Measurements from ENCODE around the gene CCNO. TPM values are rescaled to one million over a fixed set of nuclear protein-coding genes. Genes with fewer than 3 reads are reported as not detected.

CCNO gene
- total RNA-seq, 6 experiments from 2014 or later, result 0.31 to 0.75 TPM; not detected in 4

DNA sequence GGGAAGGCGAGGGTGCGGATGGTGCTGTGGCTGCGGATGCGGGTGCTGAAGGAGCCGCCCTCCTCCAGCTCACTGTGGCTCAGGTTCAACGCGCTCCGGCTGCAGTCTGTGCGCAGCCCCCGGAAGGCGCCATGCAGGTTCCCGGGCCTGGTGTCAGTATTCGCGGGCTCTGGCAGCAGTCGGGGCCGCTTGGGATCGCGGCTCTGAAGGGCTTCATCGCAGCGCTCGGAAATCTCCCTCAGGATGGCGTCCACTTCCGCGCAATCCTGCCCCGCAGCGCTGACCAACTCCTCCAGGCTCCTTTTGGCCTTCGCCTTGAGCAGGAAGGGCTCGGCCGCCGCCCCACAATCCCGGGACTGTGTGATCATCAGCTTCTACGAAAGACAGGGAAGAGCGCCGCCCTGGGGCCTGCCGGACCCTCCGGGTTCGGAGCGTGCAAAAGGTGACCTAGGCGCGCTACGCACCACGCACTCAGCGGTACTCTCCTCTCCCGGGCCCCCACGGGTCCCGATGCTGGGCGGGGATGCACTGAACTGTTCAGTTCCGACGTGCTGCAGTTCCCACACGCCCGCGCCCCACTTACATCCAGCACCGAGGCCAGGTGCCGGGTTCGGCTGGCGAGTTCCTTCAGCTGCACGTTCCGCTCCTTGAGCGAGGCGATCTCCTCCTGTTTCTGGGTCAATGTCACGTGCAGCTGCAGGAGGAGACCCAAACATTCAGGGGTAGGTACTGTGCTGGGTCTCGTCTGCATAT lies 12.8 kb downstream of the CCNO start:
- intact Hi-C loops (cut with DNase I), result no loop called here
- Histone ChIP-seq H3K4me3 (no peak overlapping the region), H3K9me3 (no peaks in the 10 kb centered on the region)

DNA sequence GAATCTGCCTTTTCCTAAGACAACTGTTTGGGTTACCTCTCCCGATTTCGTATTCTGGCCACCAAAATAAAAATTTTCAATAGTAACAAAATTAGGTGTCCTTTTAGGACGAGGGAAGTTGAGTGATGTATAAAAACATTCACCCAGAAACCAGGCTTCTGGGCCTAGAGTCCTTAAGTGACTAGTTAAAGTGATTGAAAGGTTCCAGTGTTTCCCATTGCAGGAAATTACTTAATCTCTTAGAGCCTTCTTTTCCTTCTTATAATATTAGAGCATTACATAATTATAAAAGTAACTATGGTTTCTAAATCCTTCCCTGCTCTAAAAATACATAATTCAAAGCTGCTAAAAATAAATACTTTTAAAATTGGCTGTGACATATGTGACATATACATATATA lies 13.6 kb downstream of the CCNO start:
- Histone ChIP-seq H3K4me3 (no peak overlapping the region), H3K27me3 (peaks cover 0 to 50% of the 10 kb centered on the region in 2 donors), H3K27ac (no peak overlapping the region), H3K4me1 (peaks cover 0 to 9% (median 0%) of the 10 kb centered on the region in 4 donors), H3K36me3 (no peaks in the 10 kb centered on the region), H3K9me3 (no peaks in the 10 kb centered on the region)
- 80% methylated on average over 3 of the region's 3 CpGs for WGBS (ENCODE audit: insufficient coverage, low coverage, low lambda C conversion rate, missing lambda C conversion rate)
- TF ChIP-seq, protein P1, sequence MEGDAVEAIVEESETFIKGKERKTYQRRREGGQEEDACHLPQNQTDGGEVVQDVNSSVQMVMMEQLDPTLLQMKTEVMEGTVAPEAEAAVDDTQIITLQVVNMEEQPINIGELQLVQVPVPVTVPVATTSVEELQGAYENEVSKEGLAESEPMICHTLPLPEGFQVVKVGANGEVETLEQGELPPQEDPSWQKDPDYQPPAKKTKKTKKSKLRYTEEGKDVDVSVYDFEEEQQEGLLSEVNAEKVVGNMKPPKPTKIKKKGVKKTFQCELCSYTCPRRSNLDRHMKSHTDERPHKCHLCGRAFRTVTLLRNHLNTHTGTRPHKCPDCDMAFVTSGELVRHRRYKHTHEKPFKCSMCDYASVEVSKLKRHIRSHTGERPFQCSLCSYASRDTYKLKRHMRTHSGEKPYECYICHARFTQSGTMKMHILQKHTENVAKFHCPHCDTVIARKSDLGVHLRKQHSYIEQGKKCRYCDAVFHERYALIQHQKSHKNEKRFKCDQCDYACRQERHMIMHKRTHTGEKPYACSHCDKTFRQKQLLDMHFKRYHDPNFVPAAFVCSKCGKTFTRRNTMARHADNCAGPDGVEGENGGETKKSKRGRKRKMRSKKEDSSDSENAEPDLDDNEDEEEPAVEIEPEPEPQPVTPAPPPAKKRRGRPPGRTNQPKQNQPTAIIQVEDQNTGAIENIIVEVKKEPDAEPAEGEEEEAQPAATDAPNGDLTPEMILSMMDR (IDR thresholded peaks at IDR 0.05), result no peak
- TF ChIP-seq POLR2A (IDR thresholded peaks at IDR 0.05), result no peak
- no peak for DNase-seq
- intact Hi-C loops (cut with DNase I), result no loop called here
- ATAC-seq, result no peak

More for the DNA sequence above, 12.8 kb downstream of the CCNO start:
- peaks cover 0 to 9% (median 0%) of the 10 kb centered on the region in 4 donors for H3K4me1 ChIP-seq
- ATAC-seq, result peak in 3 of 4 donors; percentile 25 to 38 (median 26)
- no peak for TF ChIP-seq POLR2A (IDR thresholded peaks at IDR 0.05)
- TF ChIP-seq, protein P1 (IDR thresholded peaks at IDR 0.05), result no peak
- no peak for DNase-seq
- WGBS (ENCODE audit: insufficient coverage, low coverage, low lambda C conversion rate, missing lambda C conversion rate), result 4% methylated on average over 16 of the region's 62 CpGs
- H3K27ac ChIP-seq, result no peak overlapping the region
- no peaks in the 10 kb centered on the region for H3K36me3 ChIP-seq
- peaks cover 0 to 58% of the 10 kb centered on the region in 2 donors for H3K27me3 ChIP-seq

- TF ChIP-seq, protein P1 (IDR thresholded peaks at IDR 0.05), result no peak
- TF ChIP-seq POLR2A (IDR thresholded peaks at IDR 0.05), result no peak
- Histone ChIP-seq H3K27ac (no peak overlapping the region), H3K27me3 (peaks cover 0 to 42% of the 10 kb centered on the region in 2 donors), H3K36me3 (no peaks in the 10 kb centered on the region), H3K9me3 (no peaks in the 10 kb centered on the region), H3K4me3 (no peak overlapping the region), H3K4me1 (peaks cover 0 to 9% (median 0%) of the 10 kb centered on the region in 4 donors)
- DNase-seq (peak in 1 of 3 donors; percentile 73), ATAC-seq (no peak)
- 37% methylated on average over 4 of the region's 4 CpGs for WGBS (ENCODE audit: insufficient coverage, low coverage, low lambda C conversion rate, missing lambda C conversion rate)
- intact Hi-C loops (cut with DNase I), result no loop called here
These were observed 14.4 kb downstream of the CCNO start for GRCh38 chr5:55218967-55219366.

DNA sequence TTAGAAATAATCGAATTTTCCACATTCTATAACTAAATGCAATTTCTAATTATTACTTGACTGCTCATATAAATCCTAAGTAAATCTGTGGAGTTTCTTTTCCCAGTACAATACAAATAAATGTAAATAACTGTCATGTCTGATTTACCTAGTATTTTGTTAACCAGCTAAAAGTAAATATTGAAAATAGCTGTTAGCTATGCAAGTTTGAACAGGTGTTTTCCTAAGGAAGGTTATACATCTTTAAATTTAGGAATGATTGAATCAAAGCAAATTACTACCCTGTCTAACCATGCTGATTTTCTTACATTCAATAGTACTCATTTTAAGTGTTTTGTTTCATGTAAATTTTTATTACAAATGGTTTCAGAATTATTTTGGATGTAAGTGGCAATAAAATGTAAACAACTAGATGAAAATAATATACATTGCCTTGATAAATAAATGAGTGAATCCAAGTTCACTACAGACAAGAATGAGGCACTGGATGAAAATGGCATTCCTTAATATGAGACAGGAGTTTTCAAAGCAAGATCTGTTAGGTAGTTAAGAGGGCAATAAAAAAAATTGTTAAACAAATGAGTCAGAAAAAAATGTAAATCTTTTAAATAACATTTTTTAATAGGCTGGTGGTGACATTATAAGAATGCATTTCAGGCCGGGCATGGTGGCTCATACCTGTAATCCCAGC lies 22.1 kb downstream of the CCNO start:
- no peak for ATAC-seq
- 59% methylated on average over 2 of the region's 2 CpGs for WGBS (ENCODE audit: insufficient coverage, low coverage, low lambda C conversion rate, missing lambda C conversion rate)
- Histone ChIP-seq H3K36me3 (no peaks in the 10 kb centered on the region), H3K4me1 (no peaks in the 10 kb centered on the region), H3K9me3 (no peaks in the 10 kb centered on the region), H3K4me3 (no peak overlapping the region), H3K27ac (no peak overlapping the region), H3K27me3 (no peaks in the 10 kb centered on the region)
- TF ChIP-seq, protein P1 (IDR thresholded peaks at IDR 0.05), result no peak
- TF ChIP-seq POLR2A (IDR thresholded peaks at IDR 0.05), result no peak
- intact Hi-C loops (cut with DNase I), result no loop called here
- no peak for DNase-seq
